WTC11 (cell line): ENCODE measurements around the gene SGMS1. TPM values are rescaled to one million over a fixed set of nuclear protein-coding genes. Genes with fewer than 3 reads are reported as not detected.

Source experiments
- ATAC-seq: fragments of 200-7000 bp; cut with Tn5 transposase; 2 replicates; pipeline ENCODE4 v1.10.0; 2021; ENCODE audit warnings: mild to moderate bottlenecking, moderate library complexity
- CTCF ChIA-PET: fragments of 300-600 bp; sonication (Branson Sonifier 250); formaldehyde crosslinking; loops from one replicate; lab custom pipeline; 2021; ENCODE audit warnings: antibody characterized with exemption; lab: Charles Lee
- POLR2A ChIA-PET: fragments of 350-600 bp; sonication (Branson Sonifier 250); formaldehyde crosslinking; loops from one replicate; lab custom pipeline; 2021; ENCODE audit warnings: antibody characterized with exemption; lab: Charles Lee
- DNase-seq: peaks from one replicate; pipeline ENCODE4 v3.0.0; 2021; ENCODE audit warnings: low spot score
- H3K27ac Mint-ChIP-seq: 2 replicates; pipeline ENCODE4 v1.8.0; 2021; ENCODE audit warnings: mixed read lengths
- H3K27me3 Mint-ChIP-seq: 2 replicates; pipeline ENCODE4 v1.8.0; 2021; ENCODE audit warnings: low read depth, mild to moderate bottlenecking, moderate library complexity, mixed read lengths
- H3K36me3 Mint-ChIP-seq: 2 replicates; pipeline ENCODE4 v1.8.0; 2021; ENCODE audit warnings: mixed read lengths
- H3K4me1 Mint-ChIP-seq: 2 replicates; pipeline ENCODE4 v1.8.0; 2022; ENCODE audit warnings: mixed read lengths
- H3K4me3 Mint-ChIP-seq: 2 replicates; pipeline ENCODE4 v1.8.0; 2021; ENCODE audit warnings: mild to moderate bottlenecking, moderate library complexity, mixed read lengths
- H3K9me3 Mint-ChIP-seq: 2 replicates; pipeline ENCODE4 v1.8.0; 2021; ENCODE audit warnings: mixed read lengths
- ATF2 ChIP-seq: sonication (generic); formaldehyde crosslinking; IDR thresholded peaks from 2 replicates; pipeline ENCODE4 v1.8.1; 2022; ENCODE audit warnings: low read depth, missing genetic modification reagents, borderline replicate concordance
- ATF3 ChIP-seq: sonication (generic); formaldehyde crosslinking; conservative IDR thresholded peaks from 2 replicates; pipeline ENCODE4 v1.8.1; 2022; ENCODE audit warnings: mild to moderate bottlenecking, missing genetic modification reagents
- CBFB ChIP-seq: sonication (generic); formaldehyde crosslinking; IDR thresholded peaks from 2 replicates; pipeline ENCODE4 v1.8.1; 2022; ENCODE audit warnings: mild to moderate bottlenecking, low read depth, missing genetic modification reagents
- CREM ChIP-seq: sonication (generic); formaldehyde crosslinking; IDR thresholded peaks from 2 replicates; pipeline ENCODE4 v1.8.1; 2022; ENCODE audit warnings: mild to moderate bottlenecking, missing genetic modification reagents, moderate library complexity
- JAZF1 ChIP-seq: fragments of 250-450 bp; sonication (Bioruptor Pico); IDR thresholded peaks from 2 replicates; pipeline ENCODE4 v1.9.0; 2021; ENCODE audit warnings: moderate library complexity, mild to moderate bottlenecking, inconsistent platforms
- MAX ChIP-seq: sonication (generic); formaldehyde crosslinking; IDR thresholded peaks from 2 replicates; pipeline ENCODE4 v1.8.0; 2022; ENCODE audit warnings: mild to moderate bottlenecking, missing genetic modification reagents
- PRDM15 ChIP-seq: sonication (generic); formaldehyde crosslinking; IDR thresholded peaks from 2 replicates; pipeline ENCODE4 v1.8.0; 2022; ENCODE audit warnings: missing genetic modification reagents
- RELA ChIP-seq: sonication (generic); formaldehyde crosslinking; IDR thresholded peaks from 2 replicates; pipeline ENCODE4 v1.8.1; 2022; ENCODE audit warnings: missing genetic modification reagents, mild to moderate bottlenecking, borderline replicate concordance
- SMAD3 ChIP-seq: sonication (generic); formaldehyde crosslinking; IDR thresholded peaks from 2 replicates; pipeline ENCODE4 v1.8.0; 2022; ENCODE audit warnings: missing genetic modification reagents, mild to moderate bottlenecking, borderline replicate concordance
- ZNF281 ChIP-seq: sonication (generic); formaldehyde crosslinking; IDR thresholded peaks from 2 replicates; pipeline ENCODE4 v1.8.0; 2023; ENCODE audit warnings: mild to moderate bottlenecking, missing genetic modification reagents
- ZNF423 ChIP-seq: fragments of 250-450 bp; sonication (Bioruptor Pico); IDR thresholded peaks from 2 replicates; pipeline ENCODE4 v2.1.2; 2022; ENCODE audit warnings: mild to moderate bottlenecking, moderate library complexity
- ZNF671 ChIP-seq: fragments of 250-450 bp; sonication (Bioruptor Pico); IDR thresholded peaks from 2 replicates; pipeline ENCODE4 v1.8.0; 2021; ENCODE audit warnings: mild to moderate bottlenecking
- total RNA-seq: library from RNA; stranded (reverse); gene quantifications from 3 replicates; pipeline ENCODE4 v1.2.3, GENCODE V29; 2021

SGMS1 gene
- total RNA-seq, 1 experiment from 2014 or later, result 13.2 TPM

GRCh38 chr10:50324680-50325393 is 298.9 kb downstream of the SGMS1 start (continued):
- TF ChIP-seq ZNF281, result no peak

GRCh38 chr10:50324046-50324445 is 299.7 kb downstream of the SGMS1 start:
- TF ChIP-seq CBFB (CRISPR knock-in tag), result no peak
- TF ChIP-seq JAZF1 (CRISPR knock-in tag), result no peak
- TF ChIP-seq, all 79 proteins: peak for 0
- H3K27ac Mint-ChIP-seq, result no peak overlapping the region
- H3K27me3 Mint-ChIP-seq, result no peaks in the 10 kb centered on the region
- no peaks in the 10 kb centered on the region for H3K36me3 Mint-ChIP-seq
- POLR2A ChIA-PET, result no interaction called here
- ATAC-seq (no peak), DNase-seq (no peak)
- CTCF ChIA-PET, result no interaction called here
- peaks cover 27% of the 10 kb centered on the region for H3K4me1 Mint-ChIP-seq
- H3K9me3 Mint-ChIP-seq, result no peaks in the 10 kb centered on the region
- no peak overlapping the region for H3K4me3 Mint-ChIP-seq

- TF ChIP-seq ATF2 (CRISPR knock-in tag) (no peak), JAZF1 (CRISPR knock-in tag) (no peak), ATF3 (CRISPR knock-in tag) (no peak), CREM (CRISPR knock-in tag) (no peak), PRDM15 (CRISPR knock-in tag) (no peak), MAX (CRISPR knock-in tag) (no peak), SMAD3 (CRISPR knock-in tag) (no peak), RELA (no peak), ZNF423 (CRISPR knock-in tag) (no peak), ZNF671 (CRISPR knock-in tag) (no peak)
- DNase-seq, result no peak
- peaks cover 26% of the 10 kb centered on the region for H3K4me1 Mint-ChIP-seq
- ChIA-PET POLR2A (interaction anchor here (0.6 kb wide), 1 partner anchor 66 kb away, joined by 4 read pairs; no protein-coding TSS in a partner anchor), CTCF (interaction anchor here (1.2 kb wide), 1 partner anchor 11 kb away, joined by 3 read pairs; no protein-coding TSS in a partner anchor)
- no peaks in the 10 kb centered on the region for H3K9me3 Mint-ChIP-seq
- no peaks in the 10 kb centered on the region for H3K27me3 Mint-ChIP-seq
- no peaks in the 10 kb centered on the region for H3K36me3 Mint-ChIP-seq
- no peak overlapping the region for H3K4me3 Mint-ChIP-seq
- ATAC-seq, result no peak
- no peak overlapping the region for H3K27ac Mint-ChIP-seq
Measured at GRCh38 chr10:50322077-50322476, 301.7 kb downstream of the SGMS1 start.
